Neural cell (in vitro differentiated cells): Measurements from ENCODE around the gene GAB1.

Experiments
- EP300 ChIP-seq: fragments of 450-650 bp; conservative IDR thresholded peaks from 2 replicates; pipeline ENCODE4 v1.6.1; 2014; ENCODE audit warnings: antibody characterized with exemption, mild to moderate bottlenecking, moderate library complexity; ENCODE audit not compliant: poor library complexity, severe bottlenecking
- EZH2 ChIP-seq: fragments of 200-600, 300-800 bp; shearing (Covaris generic), sonication (generic); IDR thresholded peaks from 2 replicates; pipeline ENCODE4 v1.6.1; 2014; ENCODE audit warnings: antibody characterized with exemption, low read length, borderline replicate concordance, mild to moderate bottlenecking; ENCODE audit not compliant: insufficient read depth, poor library complexity, severe bottlenecking
- POLR2AphosphoS5 ChIP-seq: IDR thresholded peaks from 2 replicates; pipeline ENCODE4 v1.6.1; 2012
- TF ChIP-seq, protein P1 (sequence below): fragments of 450-650 bp; IDR thresholded peaks from 2 replicates; pipeline ENCODE4 v1.5.1; 2014; ENCODE audit warnings: antibody characterized with exemption, mild to moderate bottlenecking, moderate library complexity; ENCODE audit not compliant: poor library complexity, severe bottlenecking
- TF ChIP-seq, protein P2 (sequence below): IDR thresholded peaks from 2 replicates; pipeline ENCODE4 v1.6.1; 2012; ENCODE audit warnings: borderline replicate concordance

DNA sequence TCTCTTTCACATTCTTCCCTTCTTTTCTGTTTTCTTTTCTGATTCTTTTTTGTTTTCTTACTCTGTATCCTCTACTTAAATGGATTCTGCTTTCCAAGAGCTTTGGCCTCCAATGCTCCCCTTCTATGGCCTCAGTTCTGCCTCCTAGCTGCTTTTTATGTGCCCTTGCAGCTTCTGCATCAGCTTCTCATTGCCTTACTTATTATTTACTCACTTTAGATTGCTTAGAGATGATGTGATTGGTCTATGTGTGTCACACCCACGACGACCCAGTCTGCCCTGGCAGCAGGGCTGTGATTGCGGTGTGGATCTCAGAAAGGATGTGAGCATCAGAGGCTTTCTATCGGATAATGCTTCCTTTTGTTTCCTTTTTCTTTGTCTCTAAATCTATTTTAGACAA, 105.0 kb downstream of the GAB1 start:
- TF ChIP-seq, protein P1, sequence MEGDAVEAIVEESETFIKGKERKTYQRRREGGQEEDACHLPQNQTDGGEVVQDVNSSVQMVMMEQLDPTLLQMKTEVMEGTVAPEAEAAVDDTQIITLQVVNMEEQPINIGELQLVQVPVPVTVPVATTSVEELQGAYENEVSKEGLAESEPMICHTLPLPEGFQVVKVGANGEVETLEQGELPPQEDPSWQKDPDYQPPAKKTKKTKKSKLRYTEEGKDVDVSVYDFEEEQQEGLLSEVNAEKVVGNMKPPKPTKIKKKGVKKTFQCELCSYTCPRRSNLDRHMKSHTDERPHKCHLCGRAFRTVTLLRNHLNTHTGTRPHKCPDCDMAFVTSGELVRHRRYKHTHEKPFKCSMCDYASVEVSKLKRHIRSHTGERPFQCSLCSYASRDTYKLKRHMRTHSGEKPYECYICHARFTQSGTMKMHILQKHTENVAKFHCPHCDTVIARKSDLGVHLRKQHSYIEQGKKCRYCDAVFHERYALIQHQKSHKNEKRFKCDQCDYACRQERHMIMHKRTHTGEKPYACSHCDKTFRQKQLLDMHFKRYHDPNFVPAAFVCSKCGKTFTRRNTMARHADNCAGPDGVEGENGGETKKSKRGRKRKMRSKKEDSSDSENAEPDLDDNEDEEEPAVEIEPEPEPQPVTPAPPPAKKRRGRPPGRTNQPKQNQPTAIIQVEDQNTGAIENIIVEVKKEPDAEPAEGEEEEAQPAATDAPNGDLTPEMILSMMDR, result no peak
- TF ChIP-seq POLR2AphosphoS5, result no peak
- TF ChIP-seq, protein P2, sequence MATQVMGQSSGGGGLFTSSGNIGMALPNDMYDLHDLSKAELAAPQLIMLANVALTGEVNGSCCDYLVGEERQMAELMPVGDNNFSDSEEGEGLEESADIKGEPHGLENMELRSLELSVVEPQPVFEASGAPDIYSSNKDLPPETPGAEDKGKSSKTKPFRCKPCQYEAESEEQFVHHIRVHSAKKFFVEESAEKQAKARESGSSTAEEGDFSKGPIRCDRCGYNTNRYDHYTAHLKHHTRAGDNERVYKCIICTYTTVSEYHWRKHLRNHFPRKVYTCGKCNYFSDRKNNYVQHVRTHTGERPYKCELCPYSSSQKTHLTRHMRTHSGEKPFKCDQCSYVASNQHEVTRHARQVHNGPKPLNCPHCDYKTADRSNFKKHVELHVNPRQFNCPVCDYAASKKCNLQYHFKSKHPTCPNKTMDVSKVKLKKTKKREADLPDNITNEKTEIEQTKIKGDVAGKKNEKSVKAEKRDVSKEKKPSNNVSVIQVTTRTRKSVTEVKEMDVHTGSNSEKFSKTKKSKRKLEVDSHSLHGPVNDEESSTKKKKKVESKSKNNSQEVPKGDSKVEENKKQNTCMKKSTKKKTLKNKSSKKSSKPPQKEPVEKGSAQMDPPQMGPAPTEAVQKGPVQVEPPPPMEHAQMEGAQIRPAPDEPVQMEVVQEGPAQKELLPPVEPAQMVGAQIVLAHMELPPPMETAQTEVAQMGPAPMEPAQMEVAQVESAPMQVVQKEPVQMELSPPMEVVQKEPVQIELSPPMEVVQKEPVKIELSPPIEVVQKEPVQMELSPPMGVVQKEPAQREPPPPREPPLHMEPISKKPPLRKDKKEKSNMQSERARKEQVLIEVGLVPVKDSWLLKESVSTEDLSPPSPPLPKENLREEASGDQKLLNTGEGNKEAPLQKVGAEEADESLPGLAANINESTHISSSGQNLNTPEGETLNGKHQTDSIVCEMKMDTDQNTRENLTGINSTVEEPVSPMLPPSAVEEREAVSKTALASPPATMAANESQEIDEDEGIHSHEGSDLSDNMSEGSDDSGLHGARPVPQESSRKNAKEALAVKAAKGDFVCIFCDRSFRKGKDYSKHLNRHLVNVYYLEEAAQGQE, result no peak
- TF ChIP-seq EP300, result no peak
- no peak for TF ChIP-seq EZH2
